RWPE2 (cell line): ENCODE measurements around the gene CEP41.

Source experiments
- ATAC-seq: fragments of 200-7000 bp; cut with Tn5 transposase; 3 replicates; pipeline ENCODE4 v1.9.1; 2021; ENCODE audit warnings: low read depth
- DNase-seq: peaks from one replicate; pipeline ENCODE4 v3.0.0-alpha.2; 2020; ENCODE audit warnings: low spot score
- H3K27ac ChIP-seq: fragments of 450-650 bp; 2 replicates; pipeline ENCODE4 v1.5.1; 2017; ENCODE audit warnings: mild to moderate bottlenecking; ENCODE audit not compliant: poor library complexity, severe bottlenecking
- H3K27me3 ChIP-seq: fragments of 250-450 bp; sonication (Bioruptor Pico); 2 replicates; pipeline ENCODE4 v1.5.1; 2021; ENCODE audit warnings: mild to moderate bottlenecking, moderate library complexity; ENCODE audit not compliant: insufficient read depth, poor library complexity, severe bottlenecking
- H3K36me3 ChIP-seq: fragments of 250-450 bp; sonication (Bioruptor Pico); 2 replicates; pipeline ENCODE4 v1.5.1; 2020; ENCODE audit warnings: low read depth, mild to moderate bottlenecking, moderate library complexity
- H3K4me1 ChIP-seq: fragments of 250-450 bp; sonication (Bioruptor Pico); 2 replicates; pipeline ENCODE4 v1.5.1; 2021; ENCODE audit warnings: mild to moderate bottlenecking, moderate library complexity; ENCODE audit not compliant: insufficient read depth, poor library complexity, severe bottlenecking
- H3K4me3 ChIP-seq: fragments of 250-450 bp; sonication (Bioruptor Pico); 2 replicates; pipeline ENCODE4 v1.5.1; 2021; ENCODE audit warnings: mild to moderate bottlenecking, moderate library complexity; ENCODE audit not compliant: severe bottlenecking
- H3K9me3 ChIP-seq: fragments of 250-450 bp; sonication (Bioruptor Pico); 2 replicates; pipeline ENCODE4 v1.5.1; 2021; ENCODE audit warnings: mild to moderate bottlenecking, moderate library complexity; ENCODE audit not compliant: severe bottlenecking
- CTCF ChIP-seq: fragments of 450-650 bp; IDR thresholded peaks from one replicate; pipeline ENCODE4 v1.5.1; 2017; ENCODE audit warnings: mild to moderate bottlenecking, moderate library complexity; ENCODE audit not compliant: poor library complexity, severe bottlenecking

Gene CEP41

DNA sequence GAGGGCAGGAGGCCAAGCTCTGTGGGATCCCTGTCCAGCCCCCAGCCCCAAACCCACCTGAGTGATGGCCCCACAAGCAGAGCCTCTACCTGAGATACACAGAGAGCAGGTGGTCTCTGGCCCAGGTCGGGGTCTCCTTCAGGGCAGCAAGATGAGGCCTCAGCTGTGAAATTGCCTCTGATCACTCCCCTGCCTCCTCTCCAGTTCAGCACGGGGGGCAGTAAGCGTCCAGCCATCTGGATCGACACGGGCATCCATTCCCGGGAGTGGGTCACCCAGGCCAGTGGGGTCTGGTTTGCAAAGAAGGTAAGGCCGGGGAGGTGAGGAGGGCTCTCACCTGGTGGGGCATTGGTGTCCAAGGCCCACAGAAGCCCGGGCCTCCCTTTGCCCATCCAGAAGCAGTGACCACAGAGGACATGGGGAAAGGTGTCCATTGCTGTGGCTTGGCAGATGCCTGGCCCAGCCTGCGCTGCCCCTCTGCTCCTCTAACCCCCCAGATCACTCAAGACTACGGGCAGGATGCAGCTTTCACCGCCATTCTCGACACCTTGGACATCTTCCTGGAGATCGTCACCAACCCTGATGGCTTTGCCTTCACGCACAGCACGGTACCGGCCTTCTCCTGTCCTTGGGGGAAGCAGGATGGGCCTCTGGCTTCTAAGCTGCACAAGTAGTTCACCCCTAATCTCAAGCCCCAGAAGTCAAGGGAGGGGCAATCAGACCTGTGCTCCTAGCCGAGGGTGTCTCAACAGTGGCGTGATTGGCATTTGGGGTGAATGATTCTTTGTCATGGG is 57.4 kb downstream of the CEP41 start:
- Histone ChIP-seq H3K27me3 (no peaks in the 10 kb centered on the region), H3K4me3 (no peak overlapping the region), H3K27ac (no peak overlapping the region), H3K9me3 (no peaks in the 10 kb centered on the region), H3K36me3 (no peaks in the 10 kb centered on the region), H3K4me1 (no peaks in the 10 kb centered on the region)
- no peak for TF ChIP-seq CTCF
- ATAC-seq (no peak), DNase-seq (no peak)

- no peak for DNase-seq
- no peak for ATAC-seq
- Histone ChIP-seq H3K36me3 (no peaks in the 10 kb centered on the region), H3K9me3 (no peaks in the 10 kb centered on the region), H3K4me3 (no peak overlapping the region), H3K4me1 (no peaks in the 10 kb centered on the region), H3K27me3 (no peaks in the 10 kb centered on the region), H3K27ac (no peak overlapping the region)
- TF ChIP-seq CTCF = no peak
These were observed 59.1 kb downstream of the CEP41 start for GRCh38 chr7:130381468-130382312.

- no peak overlapping the region for H3K27ac ChIP-seq
- H3K4me3 ChIP-seq = no peak overlapping the region
- H3K9me3 ChIP-seq = no peaks in the 10 kb centered on the region
- no peaks in the 10 kb centered on the region for H3K27me3 ChIP-seq
- H3K4me1 ChIP-seq = no peaks in the 10 kb centered on the region
- no peak for TF ChIP-seq CTCF
- DNase-seq = no peak
- ATAC-seq = no peak
- H3K36me3 ChIP-seq = no peaks in the 10 kb centered on the region
These were observed 59.9 kb downstream of the CEP41 start for GRCh38 chr7:130380861-130381455.

GRCh38 chr7:130379921-130380860 is 60.6 kb downstream of the CEP41 start, which contains the start of gene CPA1:
TSS of gene CPA1 (plus strand) at chr7:130380494. CDS start at chr7:130380521, 27 bp downstream.
- DNase-seq (no peak), ATAC-seq (peak; percentile 29; the same call in 2 of the 3 replicates)
- H3K27ac ChIP-seq = no peak within 1 kb of the TSS

More at GRCh38 chr7:130379921-130380860, 60.6 kb downstream of the CEP41 start, which contains the start of gene CPA1:
- Histone ChIP-seq H3K4me1 (no peaks in the 10 kb centered on the region), H3K9me3 (no peaks in the 10 kb centered on the region), H3K4me3 (no peak within 1 kb of the TSS), H3K36me3 (no peaks in the 10 kb centered on the region), H3K27me3 (no peaks in the 10 kb centered on the region)
- TF ChIP-seq CTCF = no peak
